Peyer's patch (tissue), 4 donors: ENCODE measurements around the gene CDKN2AIPNL.

Source experiments
- CTCF ChIP-seq, 6 experiments: fragments of 450-650 bp in 4 of 6; fragments of 200-600 bp in 2 of 6; sonication (generic) in 1 of 6; IDR thresholded peaks; one replicate each; pipeline ENCODE4 v1.5.1; 2017 to 2019; ENCODE audit warnings: antibody characterized with exemption in 6 of 6, mild to moderate bottlenecking in 3 of 6, moderate library complexity in 1 of 6
- POLR2A ChIP-seq, 2 donors: fragments of 450-650 bp; IDR thresholded peaks; one replicate each; pipeline ENCODE4 v1.5.1; 2017; ENCODE audit warnings: antibody characterized with exemption in 2 of 2, mild to moderate bottlenecking in 2 of 2, moderate library complexity in 2 of 2

- no peak for TF ChIP-seq POLR2A (IDR thresholded peaks at IDR 0.05)
- TF ChIP-seq CTCF (IDR thresholded peaks at IDR 0.05), result no peak
Measured at GRCh38 chr5:134427540-134428041, 15.9 kb upstream of the CDKN2AIPNL start.
